ENCODE data around the gene SELENOW.

SELENOW gene

GRCh38 chr19:47824396-47824795, 45.9 kb downstream of the SELENOW start:
- no peak for DNase-seq (ENCODE audit: low read depth)

GRCh38 chr19:47826800-47827199, 48.3 kb downstream of the SELENOW start:
- DNase-seq (ENCODE audit: low read depth), result no peak

GRCh38 chr19:47832723-47833122, 54.2 kb downstream of the SELENOW start:
- DNase-seq (ENCODE audit: low read depth), result no peak
